AG08396 (cell line): Measurements from ENCODE around the gene GABARAPL2.
"Not testable (repeated sequence)": the region's sequence is repeated elsewhere in the genome, so short reads cannot be mapped to it uniquely, and the experiment has no call there.

Experiments used
- DNase-seq: peaks from one replicate; pipeline ENCODE4 v3.0.0; 2012; ENCODE audit warnings: low spot score, mixed read lengths

The GABARAPL2 gene

GRCh38 chr16:75591927-75592326 lies 25.7 kb downstream of the GABARAPL2 start:
- not testable (repeated sequence) for DNase-seq

- DNase-seq = no peak
Measured at GRCh38 chr16:75593308-75593707, 27.1 kb downstream of the GABARAPL2 start.

- DNase-seq = peak; percentile 56
Measured at GRCh38 chr16:75593825-75594820, 27.9 kb downstream of the GABARAPL2 start.

- DNase-seq = peak; percentile 15
Measured at GRCh38 chr16:75599452-75600277, 33.5 kb downstream of the GABARAPL2 start.

- no peak for DNase-seq
Measured at GRCh38 chr16:75603241-75603640, 37.1 kb downstream of the GABARAPL2 start.

- DNase-seq = no peak
Measured at GRCh38 chr16:75606507-75606906, 40.3 kb downstream of the GABARAPL2 start.

- no peak for DNase-seq
Measured at GRCh38 chr16:75614066-75614897, 48.1 kb downstream of the GABARAPL2 start.

- no peak for DNase-seq
Measured at GRCh38 chr16:75615619-75616018, 49.4 kb downstream of the GABARAPL2 start.

- DNase-seq = no peak
Measured at GRCh38 chr16:75616521-75617010, 50.4 kb downstream of the GABARAPL2 start.

- DNase-seq = no peak
Measured at GRCh38 chr16:75617121-75617520, 50.9 kb downstream of the GABARAPL2 start.

- DNase-seq = no peak
Measured at GRCh38 chr16:75618780-75619179, 52.6 kb downstream of the GABARAPL2 start.

- DNase-seq = no peak
Measured at GRCh38 chr16:75620326-75621169, 54.4 kb downstream of the GABARAPL2 start.

GRCh38 chr16:75621170-75621477 lies 54.9 kb downstream of the GABARAPL2 start:
- peak; percentile 27 for DNase-seq

- peak; percentile 94 for DNase-seq
Measured at GRCh38 chr16:75622761-75623605, 56.8 kb downstream of the GABARAPL2 start, which contains the start of gene ADAT1. TSS of gene ADAT1 (minus strand) at chr16:75623281. CDS start at chr16:75620799, 2,482 bp downstream.

- DNase-seq = no peak
Measured at GRCh38 chr16:75624921-75625334, 58.7 kb downstream of the GABARAPL2 start.

GRCh38 chr16:75626806-75627205 lies 60.6 kb downstream of the GABARAPL2 start:
- DNase-seq = no peak
